WERI-Rb-1 (cell line): ENCODE data around the gene NEBL.

Experiments
- DNase-seq: peaks from one replicate; pipeline ENCODE4 v3.0.0-alpha.2; 2020
- H3K27ac ChIP-seq: fragments of 250-450 bp; sonication (Bioruptor Pico); 2 replicates; pipeline ENCODE4 v1.5.1; 2020; ENCODE audit warnings: mild to moderate bottlenecking, moderate library complexity
- H3K27me3 ChIP-seq: fragments of 250-450 bp; sonication (Bioruptor Pico); 2 replicates; pipeline ENCODE4 v1.5.1; 2021; ENCODE audit warnings: mild to moderate bottlenecking, low read depth, moderate library complexity; ENCODE audit not compliant: insufficient read depth, severe bottlenecking
- H3K36me3 ChIP-seq: fragments of 250-450 bp; sonication (Bioruptor Pico); 2 replicates; pipeline ENCODE4 v1.5.1; 2020; ENCODE audit warnings: mild to moderate bottlenecking, moderate library complexity
- H3K4me3 ChIP-seq: 2 replicates; pipeline ENCODE4 v1.5.1; 2011; ENCODE audit warnings: low read depth, mild to moderate bottlenecking, control low read depth, low read length
- H3K9me3 ChIP-seq: fragments of 250-450 bp; sonication (Bioruptor Pico); 2 replicates; pipeline ENCODE4 v1.5.1; 2021; ENCODE audit warnings: mild to moderate bottlenecking, moderate library complexity; ENCODE audit not compliant: severe bottlenecking
- TF ChIP-seq, protein P1 (sequence below): IDR thresholded peaks from 2 replicates; pipeline ENCODE4 v1.5.1; 2011; ENCODE audit warnings: low read depth, mild to moderate bottlenecking, control low read depth, inconsistent platforms, low read length

NEBL gene

DNA sequence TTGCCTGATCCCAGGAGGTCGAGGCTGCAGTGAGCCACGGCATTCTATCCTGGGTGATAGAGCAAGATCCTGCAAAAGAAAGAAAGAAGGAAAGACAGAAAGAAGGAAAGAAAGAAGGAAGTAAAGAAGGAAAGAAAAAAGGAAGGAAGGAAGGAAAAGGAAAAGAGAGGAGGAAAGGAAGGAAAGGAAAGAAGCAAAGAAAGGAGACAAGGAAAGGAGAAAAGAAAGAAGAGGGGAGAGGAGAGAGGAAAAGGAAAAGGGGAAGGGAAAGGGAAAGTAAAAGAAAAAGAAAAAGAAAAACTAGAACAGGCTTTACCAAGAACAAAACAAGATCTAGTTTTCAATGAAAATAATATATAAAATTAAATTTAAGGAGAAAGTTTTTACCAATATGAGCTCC, 15.0 kb downstream of the NEBL start:
- no peak for DNase-seq
- H3K9me3 ChIP-seq: no peaks in the 10 kb centered on the region
- H3K27ac ChIP-seq: no peak overlapping the region
- H3K36me3 ChIP-seq: no peaks in the 10 kb centered on the region
- TF ChIP-seq, protein P1, sequence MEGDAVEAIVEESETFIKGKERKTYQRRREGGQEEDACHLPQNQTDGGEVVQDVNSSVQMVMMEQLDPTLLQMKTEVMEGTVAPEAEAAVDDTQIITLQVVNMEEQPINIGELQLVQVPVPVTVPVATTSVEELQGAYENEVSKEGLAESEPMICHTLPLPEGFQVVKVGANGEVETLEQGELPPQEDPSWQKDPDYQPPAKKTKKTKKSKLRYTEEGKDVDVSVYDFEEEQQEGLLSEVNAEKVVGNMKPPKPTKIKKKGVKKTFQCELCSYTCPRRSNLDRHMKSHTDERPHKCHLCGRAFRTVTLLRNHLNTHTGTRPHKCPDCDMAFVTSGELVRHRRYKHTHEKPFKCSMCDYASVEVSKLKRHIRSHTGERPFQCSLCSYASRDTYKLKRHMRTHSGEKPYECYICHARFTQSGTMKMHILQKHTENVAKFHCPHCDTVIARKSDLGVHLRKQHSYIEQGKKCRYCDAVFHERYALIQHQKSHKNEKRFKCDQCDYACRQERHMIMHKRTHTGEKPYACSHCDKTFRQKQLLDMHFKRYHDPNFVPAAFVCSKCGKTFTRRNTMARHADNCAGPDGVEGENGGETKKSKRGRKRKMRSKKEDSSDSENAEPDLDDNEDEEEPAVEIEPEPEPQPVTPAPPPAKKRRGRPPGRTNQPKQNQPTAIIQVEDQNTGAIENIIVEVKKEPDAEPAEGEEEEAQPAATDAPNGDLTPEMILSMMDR: no peak
- no peaks in the 10 kb centered on the region for H3K27me3 ChIP-seq
- no peak overlapping the region for H3K4me3 ChIP-seq

DNA sequence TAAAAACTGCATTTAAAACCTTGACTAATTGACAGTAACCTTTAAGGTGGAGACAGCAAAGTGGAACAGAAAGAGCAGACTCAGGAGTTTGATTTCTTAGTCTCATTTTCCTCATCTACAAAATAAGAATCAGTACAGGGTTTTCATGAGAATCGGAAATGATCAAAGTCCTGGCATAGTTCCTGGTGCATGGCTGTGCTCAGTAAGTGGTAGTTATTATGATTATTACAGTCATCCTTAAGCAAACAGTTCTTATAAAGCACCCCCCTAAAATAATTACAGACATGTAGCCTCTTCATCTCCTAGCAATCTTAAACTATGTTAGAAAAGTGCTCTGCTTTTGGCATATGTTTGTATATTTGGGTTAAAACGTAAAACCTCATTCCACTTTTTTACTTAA, 18.0 kb downstream of the NEBL start:
- TF ChIP-seq, protein P1: no peak
- DNase-seq: no peak
- Histone ChIP-seq H3K27me3 (no peaks in the 10 kb centered on the region), H3K4me3 (no peak overlapping the region), H3K36me3 (no peaks in the 10 kb centered on the region), H3K27ac (no peak overlapping the region), H3K9me3 (no peaks in the 10 kb centered on the region)

DNA sequence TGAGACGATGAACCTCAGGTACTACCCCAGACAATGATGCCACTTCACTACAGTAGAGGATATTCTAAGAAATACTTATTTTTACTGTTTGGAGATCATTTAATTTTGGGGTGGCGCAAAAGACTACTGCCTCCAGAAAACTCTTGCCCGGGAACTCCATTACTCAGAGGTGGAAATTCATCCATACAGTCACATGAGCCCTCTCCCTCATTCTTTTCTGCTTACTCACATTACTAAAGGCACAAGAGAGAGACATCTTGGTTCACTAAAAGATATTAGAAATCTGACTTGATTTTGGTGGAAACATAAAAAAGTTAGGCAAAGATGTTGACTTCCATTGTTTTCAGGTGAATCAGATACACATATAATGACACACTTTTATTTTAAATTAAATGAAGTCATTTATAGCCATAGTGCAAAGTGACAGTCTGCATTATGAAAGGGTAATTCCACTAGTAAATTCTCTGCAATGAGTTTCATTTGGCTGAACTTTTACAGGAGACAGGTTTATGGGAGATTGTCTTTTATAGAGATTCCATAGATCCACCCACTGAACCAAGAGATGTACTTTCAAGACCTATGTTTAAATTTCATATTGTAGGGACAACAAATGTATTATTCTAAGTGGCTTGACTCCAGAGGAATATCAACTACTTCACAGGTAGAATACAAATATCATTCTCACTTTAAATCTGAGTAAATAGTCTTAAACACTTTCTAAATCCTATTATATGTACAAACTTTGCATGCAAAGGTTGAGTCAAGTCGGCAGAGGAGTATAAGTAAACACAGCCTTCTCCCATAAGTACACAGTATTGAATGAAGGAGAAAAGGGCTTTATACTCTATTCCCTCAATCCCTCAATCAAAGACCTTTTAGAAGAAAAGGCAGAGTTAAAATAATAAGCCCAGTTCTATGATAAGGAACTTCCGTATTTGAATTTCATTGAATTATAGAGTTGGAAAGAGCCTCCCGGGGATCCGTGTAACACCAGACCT, 18.8 kb downstream of the NEBL start:
- Histone ChIP-seq H3K9me3 (no peaks in the 10 kb centered on the region), H3K4me3 (no peak overlapping the region), H3K36me3 (no peaks in the 10 kb centered on the region), H3K27ac (no peak overlapping the region), H3K27me3 (no peaks in the 10 kb centered on the region)
- DNase-seq: no peak
- TF ChIP-seq, protein P1: no peak

DNA sequence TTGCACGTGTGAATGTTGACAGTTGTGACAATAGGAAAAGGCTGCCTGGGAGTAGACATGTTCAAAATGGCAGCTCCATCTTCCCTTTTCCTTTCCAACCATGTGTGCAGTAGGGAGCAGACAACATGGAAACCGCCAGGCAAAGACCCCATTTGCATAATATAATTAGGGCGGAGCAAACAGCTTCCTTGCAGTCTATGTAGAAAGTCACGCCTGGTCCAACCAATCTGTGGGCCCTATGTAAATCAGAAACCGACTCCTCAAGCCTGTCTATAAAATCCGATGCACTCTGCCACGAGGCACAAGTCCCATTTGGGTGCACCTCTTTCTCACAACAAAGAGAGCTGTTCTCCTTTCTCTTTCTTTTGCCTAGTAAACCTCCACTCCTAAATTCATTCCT, 19.6 kb downstream of the NEBL start:
- TF ChIP-seq, protein P1: no peak
- H3K27ac ChIP-seq: no peak overlapping the region
- H3K36me3 ChIP-seq: no peaks in the 10 kb centered on the region

DNA sequence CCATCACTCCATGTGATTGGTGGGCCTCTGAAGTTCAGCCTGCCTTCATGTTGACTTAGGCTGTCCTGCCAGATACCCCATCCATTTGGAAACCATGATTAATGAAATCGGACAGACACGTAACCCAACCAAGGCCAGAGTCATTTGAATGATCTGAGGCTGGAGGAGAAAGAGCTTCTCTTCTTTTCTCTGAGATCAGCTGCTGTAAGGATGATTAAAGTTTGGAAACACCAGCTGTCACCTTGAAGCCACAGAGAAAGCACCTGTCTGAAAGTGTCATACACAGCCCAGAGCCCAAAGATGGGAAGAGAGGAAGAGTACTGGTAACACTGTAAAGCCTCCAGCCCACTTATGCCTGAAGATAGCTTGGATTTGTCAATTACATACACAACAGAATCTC, 22.9 kb downstream of the NEBL start:
- TF ChIP-seq, protein P1: no peak
- DNase-seq: no peak
- H3K27me3 ChIP-seq: no peaks in the 10 kb centered on the region
- H3K4me3 ChIP-seq: no peak overlapping the region
- H3K36me3 ChIP-seq: no peaks in the 10 kb centered on the region
- no peaks in the 10 kb centered on the region for H3K9me3 ChIP-seq
- H3K27ac ChIP-seq: no peak overlapping the region

More for the DNA sequence above, 19.6 kb downstream of the NEBL start:
- no peaks in the 10 kb centered on the region for H3K9me3 ChIP-seq
- no peaks in the 10 kb centered on the region for H3K27me3 ChIP-seq
- no peak for DNase-seq
- H3K4me3 ChIP-seq: no peak overlapping the region
